Left renal cortex interstitium (tissue), 4 donors: ENCODE results near the gene PCDH1. TPM values are rescaled to one million over a fixed set of nuclear protein-coding genes. Genes with fewer than 3 reads are reported as not detected.

ENCODE experiments used
- DNase-seq, 4 donors: peaks; one replicate each; pipeline ENCODE4 v3.0.0-alpha.2; 2013; ENCODE audit warnings: low read depth in 4 of 4, low spot score in 2 of 4, missing footprints in 1 of 4
- polyA plus RNA-seq, 4 donors: library from polyadenylated mRNA; unstranded; fragments of 120-200 nt; gene quantifications; one replicate each; pipeline ENCODE4 v1.2.1, GENCODE V29; 2013; ENCODE audit not compliant: insufficient read length in 4 of 4

PCDH1 gene
- polyA plus RNA-seq, 4 donors: 19.7 to 29.1 (median 26.9) TPM

GRCh38 chr5:141814064-141814964 lies 63.9 kb downstream of the PCDH1 start:
- DNase-seq: no peak

DNA sequence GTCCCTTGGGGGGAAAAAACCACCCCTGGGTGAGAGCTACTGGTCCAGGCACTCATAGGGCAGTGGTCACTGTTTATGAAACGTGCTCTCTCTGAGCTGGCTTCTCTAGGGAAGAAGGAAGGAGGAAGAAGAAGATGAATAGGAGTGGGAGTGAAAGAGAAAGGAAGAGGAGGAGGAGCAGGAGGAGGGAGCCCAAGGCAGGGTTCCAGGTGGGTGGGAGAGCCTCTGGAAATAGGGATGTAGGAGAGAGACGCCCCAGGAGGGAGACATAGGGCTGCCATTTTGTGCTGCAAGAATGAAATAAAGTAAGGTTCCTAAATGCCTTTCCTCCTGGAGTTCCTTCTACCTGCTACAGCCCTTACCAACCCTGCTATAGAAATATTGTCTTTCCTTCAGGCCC lies 65.7 kb downstream of the PCDH1 start:
- DNase-seq: no peak

GRCh38 chr5:141811287-141812155 lies 66.7 kb downstream of the PCDH1 start:
- no peak for DNase-seq

DNA sequence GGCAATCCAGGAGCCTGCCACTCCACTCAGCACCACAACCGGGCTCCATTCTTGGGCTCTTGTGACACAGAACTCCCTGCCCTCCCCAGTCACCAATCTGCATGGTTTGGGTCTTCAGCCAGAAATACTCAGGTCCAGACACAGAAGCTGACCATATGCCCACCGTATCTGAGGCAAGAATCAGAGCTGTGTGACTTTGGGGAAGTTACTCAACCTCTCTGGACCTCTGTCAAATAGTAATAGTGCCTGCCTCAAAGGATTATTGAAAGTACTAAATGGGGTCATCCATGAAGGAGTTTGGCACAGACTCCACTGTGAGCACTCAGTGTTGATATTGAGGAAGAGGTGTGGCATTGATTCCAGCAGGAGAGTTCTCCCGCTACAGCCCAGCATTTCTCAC lies 67.5 kb downstream of the PCDH1 start:
- DNase-seq: no peak

GRCh38 chr5:141809380-141810096 lies 68.7 kb downstream of the PCDH1 start:
- no peak for DNase-seq

DNA sequence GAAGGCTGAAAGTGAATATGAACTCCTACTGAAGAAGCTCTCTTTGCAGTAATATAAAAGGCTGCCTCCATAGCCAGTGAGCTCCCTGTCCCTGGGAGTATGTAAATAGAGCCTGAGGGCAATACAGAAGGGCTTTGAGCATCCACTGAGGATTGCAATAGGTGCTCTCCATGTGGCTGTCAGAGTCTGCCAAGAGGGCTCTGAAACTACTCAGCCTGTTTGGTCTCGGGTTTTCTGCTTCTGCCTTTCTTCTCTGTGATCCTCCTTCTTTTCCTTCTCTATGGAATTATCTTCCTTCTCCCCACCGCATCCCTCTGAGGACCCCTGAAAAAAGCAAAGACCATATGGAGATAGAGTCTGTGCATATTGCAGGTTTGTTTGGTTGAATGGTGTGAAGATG lies 69.4 kb downstream of the PCDH1 start:
- no peak for DNase-seq

- no peak for DNase-seq
Observed at GRCh38 chr5:141807732-141808131, 70.5 kb downstream of the PCDH1 start.

DNA sequence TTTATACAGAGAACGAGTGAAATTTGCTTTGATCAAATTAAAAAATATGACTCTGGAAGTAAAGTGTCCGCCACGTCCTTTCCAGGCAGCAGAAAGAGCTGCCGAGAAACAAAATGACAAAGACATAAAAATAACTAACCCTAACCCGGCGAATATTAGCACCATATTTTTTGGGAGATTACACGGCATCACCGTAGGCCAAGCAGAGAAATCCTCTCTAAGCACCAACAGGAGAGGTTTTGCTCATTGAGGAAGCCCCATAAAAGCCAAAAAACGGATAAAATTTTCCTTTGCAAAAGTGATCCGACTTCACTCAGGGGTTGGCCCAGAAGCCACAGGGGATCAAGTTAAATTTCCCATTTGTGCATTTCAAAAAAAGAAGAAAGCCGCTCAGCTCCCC lies 70.9 kb downstream of the PCDH1 start:
- no peak for DNase-seq

DNA sequence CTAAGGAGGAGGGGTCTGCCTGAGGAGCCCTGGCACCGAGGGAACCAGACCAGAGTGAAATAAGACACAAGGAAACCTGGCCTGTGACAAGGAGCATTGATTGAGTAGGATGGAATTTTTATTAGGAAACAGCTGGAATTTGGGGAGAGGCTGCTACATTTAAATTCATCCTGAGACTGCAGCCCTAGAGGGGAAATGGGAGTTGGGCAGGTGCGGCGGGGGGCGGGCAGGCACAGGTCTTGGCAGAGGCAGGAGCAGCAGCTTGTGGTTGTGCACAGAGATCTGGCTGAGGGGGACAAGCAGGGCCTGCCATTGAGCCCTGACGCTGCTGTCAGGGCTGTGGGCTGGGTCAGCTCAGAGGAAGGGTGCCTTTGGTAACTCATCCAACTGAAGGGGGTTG lies 71.6 kb downstream of the PCDH1 start:
- DNase-seq: no peak

DNA sequence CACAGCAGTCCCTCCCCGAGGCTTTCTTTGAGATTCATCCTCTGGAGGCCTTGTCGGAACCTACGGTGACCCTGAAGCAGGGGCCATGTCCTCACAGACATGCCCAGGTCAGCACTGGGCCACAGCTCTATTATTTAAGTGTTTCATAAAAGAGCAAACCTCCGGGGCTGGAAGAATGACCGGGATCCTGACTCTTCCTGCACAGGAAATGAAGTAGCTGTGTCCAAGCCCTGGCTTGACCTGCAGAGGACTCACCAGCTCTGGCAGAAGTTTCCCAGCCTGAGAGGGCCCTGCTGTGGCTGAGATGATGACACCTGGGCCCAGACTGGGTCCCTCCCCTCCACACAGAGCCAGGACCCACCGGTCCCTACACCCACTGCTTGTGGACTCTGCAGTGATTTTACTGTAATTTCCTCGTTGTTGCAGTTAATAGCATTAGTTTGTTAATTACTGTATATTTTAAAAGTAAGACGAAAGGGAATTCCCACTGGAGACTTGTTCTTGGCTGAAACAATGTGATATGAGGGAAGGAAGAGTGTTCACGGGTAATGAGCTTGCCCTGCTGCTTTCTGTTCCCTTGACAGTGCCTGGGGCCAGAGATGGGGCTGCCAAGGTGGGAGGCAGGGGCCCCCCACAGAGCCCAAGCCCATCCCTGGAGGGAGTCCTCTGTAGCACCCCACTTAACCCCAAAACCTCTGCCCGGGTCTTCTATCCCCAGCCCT lies 72.2 kb downstream of the PCDH1 start:
- no peak for DNase-seq

- DNase-seq: no peak
Observed at GRCh38 chr5:141804475-141804874, 73.7 kb downstream of the PCDH1 start.

Other genes with a start within 250 kb of the PCDH1 start
- 100 to 1,000 TPM in 2 of 4 donors, 10 to 100 TPM in 2; 82.6 to 125 (median 106) TPM for gene HDAC3, start 241.6 kb downstream of the PCDH1 start, polyA plus RNA-seq
- 1 to 10 TPM in 2 of 4 donors, under 1 TPM in 2; 0.55 to 2.0 (median 1.2) TPM for gene RELL2, start 241.4 kb downstream of the PCDH1 start, polyA plus RNA-seq
- gene FCHSD1, start 227.0 kb downstream of the PCDH1 start, polyA plus RNA-seq: 10 to 100 TPM in 3 of 4 donors, 1 to 10 TPM in 1; 9.5 to 20.2 (median 14.6) TPM
- 10 to 100 TPM; 17.6 to 25.9 (median 21.6) TPM for gene ARAP3, start 196.2 kb downstream of the PCDH1 start, polyA plus RNA-seq
- 100 to 1,000 TPM in 3 of 4 donors, 10 to 100 TPM in 1; 99.7 to 150 (median 112) TPM for gene DELE1, start 45.5 kb upstream of the PCDH1 start, polyA plus RNA-seq
- gene PCDH12, start 79.8 kb upstream of the PCDH1 start, polyA plus RNA-seq: 10 to 100 TPM; 13.2 to 17.3 (median 16.5) TPM
- 10 to 100 TPM; 52.3 to 74.8 (median 61.2) TPM for gene RNF14, start 90.7 kb upstream of the PCDH1 start, polyA plus RNA-seq
- 10 to 100 TPM; 60.1 to 62.8 (median 62.6) TPM for gene GNPDA1, start 134.6 kb upstream of the PCDH1 start, polyA plus RNA-seq
- 100 to 1,000 TPM; 101 to 147 (median 134) TPM for gene NDFIP1, start 230.4 kb upstream of the PCDH1 start, polyA plus RNA-seq